OCI-LY1 (cell line): ENCODE measurements around the gene C2CD4D.

ENCODE experiments used
- EZH2 ChIP-seq: fragments of 200-600 bp; sonication (generic), shearing (Covaris generic); IDR thresholded peaks from 2 replicates; pipeline ENCODE4 v1.8.0; 2017; ENCODE audit warnings: borderline replicate concordance, mixed run types, mild to moderate bottlenecking, antibody characterized with exemption, low read length, moderate library complexity, mixed read lengths
- TF ChIP-seq, protein P1 (sequence below): fragments of 200-600 bp; sonication (generic), shearing (Covaris generic); IDR thresholded peaks from 2 replicates; pipeline ENCODE4 v1.5.1; 2017; ENCODE audit warnings: mild to moderate bottlenecking, antibody characterized with exemption, low read length, moderate library complexity, mixed read lengths

DNA sequence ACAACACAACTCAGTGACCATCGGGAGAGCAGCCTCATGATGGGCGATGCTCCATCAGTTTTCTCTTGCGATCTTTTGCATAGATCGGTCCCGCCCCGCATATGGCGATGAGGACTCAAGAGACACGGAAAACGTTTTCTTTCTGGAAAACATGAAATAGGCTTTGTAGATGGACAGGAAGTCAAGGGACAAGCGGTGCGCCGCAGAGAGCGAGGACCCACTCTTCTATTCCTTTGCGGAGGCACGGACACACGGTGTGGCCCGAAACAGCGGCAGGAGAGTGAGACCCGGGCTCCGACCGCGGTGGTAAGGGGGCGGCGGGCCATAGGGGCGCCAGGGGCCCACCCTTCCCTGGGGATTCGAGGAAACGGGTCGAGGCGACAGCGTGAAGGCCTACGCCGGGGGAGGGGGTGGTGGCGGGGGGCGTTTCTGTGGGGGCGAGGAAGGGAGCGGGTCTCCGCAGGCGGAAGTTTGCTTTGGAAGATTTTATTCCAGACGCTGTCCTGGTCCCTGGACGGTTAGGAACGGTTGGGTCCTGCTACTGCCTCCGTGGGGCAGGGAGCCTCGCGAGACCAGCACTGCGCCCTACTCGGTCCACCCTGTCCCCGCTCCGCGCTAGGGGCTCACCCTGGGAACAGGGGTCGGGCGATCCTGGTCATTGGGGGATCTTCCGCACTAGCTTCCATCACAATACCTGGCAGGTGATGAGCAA, 48.5 kb downstream of the C2CD4D start:
- no peak for TF ChIP-seq EZH2
- TF ChIP-seq, protein P1, sequence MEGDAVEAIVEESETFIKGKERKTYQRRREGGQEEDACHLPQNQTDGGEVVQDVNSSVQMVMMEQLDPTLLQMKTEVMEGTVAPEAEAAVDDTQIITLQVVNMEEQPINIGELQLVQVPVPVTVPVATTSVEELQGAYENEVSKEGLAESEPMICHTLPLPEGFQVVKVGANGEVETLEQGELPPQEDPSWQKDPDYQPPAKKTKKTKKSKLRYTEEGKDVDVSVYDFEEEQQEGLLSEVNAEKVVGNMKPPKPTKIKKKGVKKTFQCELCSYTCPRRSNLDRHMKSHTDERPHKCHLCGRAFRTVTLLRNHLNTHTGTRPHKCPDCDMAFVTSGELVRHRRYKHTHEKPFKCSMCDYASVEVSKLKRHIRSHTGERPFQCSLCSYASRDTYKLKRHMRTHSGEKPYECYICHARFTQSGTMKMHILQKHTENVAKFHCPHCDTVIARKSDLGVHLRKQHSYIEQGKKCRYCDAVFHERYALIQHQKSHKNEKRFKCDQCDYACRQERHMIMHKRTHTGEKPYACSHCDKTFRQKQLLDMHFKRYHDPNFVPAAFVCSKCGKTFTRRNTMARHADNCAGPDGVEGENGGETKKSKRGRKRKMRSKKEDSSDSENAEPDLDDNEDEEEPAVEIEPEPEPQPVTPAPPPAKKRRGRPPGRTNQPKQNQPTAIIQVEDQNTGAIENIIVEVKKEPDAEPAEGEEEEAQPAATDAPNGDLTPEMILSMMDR, result no peak
